Astrocyte (in vitro differentiated cells and primary cell): ENCODE measurements around the gene SLC4A2.

Source experiments
- EZH2 ChIP-seq: IDR thresholded peaks from 2 replicates; pipeline ENCODE4 v1.6.1; 2012; ENCODE audit warnings: mild to moderate bottlenecking, low read length, inconsistent platforms; ENCODE audit not compliant: insufficient read depth
- TF ChIP-seq, protein P1 (sequence below): IDR thresholded peaks from 2 replicates; pipeline ENCODE4 v1.5.1; 2011; ENCODE audit warnings: low read depth, mild to moderate bottlenecking, inconsistent platforms, low read length, moderate library complexity; ENCODE audit not compliant: insufficient read depth

- TF ChIP-seq, protein P1, sequence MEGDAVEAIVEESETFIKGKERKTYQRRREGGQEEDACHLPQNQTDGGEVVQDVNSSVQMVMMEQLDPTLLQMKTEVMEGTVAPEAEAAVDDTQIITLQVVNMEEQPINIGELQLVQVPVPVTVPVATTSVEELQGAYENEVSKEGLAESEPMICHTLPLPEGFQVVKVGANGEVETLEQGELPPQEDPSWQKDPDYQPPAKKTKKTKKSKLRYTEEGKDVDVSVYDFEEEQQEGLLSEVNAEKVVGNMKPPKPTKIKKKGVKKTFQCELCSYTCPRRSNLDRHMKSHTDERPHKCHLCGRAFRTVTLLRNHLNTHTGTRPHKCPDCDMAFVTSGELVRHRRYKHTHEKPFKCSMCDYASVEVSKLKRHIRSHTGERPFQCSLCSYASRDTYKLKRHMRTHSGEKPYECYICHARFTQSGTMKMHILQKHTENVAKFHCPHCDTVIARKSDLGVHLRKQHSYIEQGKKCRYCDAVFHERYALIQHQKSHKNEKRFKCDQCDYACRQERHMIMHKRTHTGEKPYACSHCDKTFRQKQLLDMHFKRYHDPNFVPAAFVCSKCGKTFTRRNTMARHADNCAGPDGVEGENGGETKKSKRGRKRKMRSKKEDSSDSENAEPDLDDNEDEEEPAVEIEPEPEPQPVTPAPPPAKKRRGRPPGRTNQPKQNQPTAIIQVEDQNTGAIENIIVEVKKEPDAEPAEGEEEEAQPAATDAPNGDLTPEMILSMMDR = no peak
- no peak for TF ChIP-seq EZH2
Measured at GRCh38 chr7:151075662-151075971, 16.2 kb downstream of the SLC4A2 start.
